Forelimb muscle (tissue), 1 donor: ENCODE data around the gene FBXO41. TPM values are rescaled to one million over a fixed set of nuclear protein-coding genes. Genes with fewer than 3 reads are reported as not detected.

Source experiments
- DNase-seq: peaks from one replicate; pipeline ENCODE4 v3.0.0-alpha.2; 2013; ENCODE audit warnings: low read depth
- polyA plus RNA-seq: library from polyadenylated mRNA; unstranded; fragments of 120-200 nt; gene quantifications from one replicate; pipeline ENCODE4 v1.2.1, GENCODE V29; 2013; ENCODE audit not compliant: insufficient read length

Gene FBXO41
- polyA plus RNA-seq: 0.18 TPM

DNA sequence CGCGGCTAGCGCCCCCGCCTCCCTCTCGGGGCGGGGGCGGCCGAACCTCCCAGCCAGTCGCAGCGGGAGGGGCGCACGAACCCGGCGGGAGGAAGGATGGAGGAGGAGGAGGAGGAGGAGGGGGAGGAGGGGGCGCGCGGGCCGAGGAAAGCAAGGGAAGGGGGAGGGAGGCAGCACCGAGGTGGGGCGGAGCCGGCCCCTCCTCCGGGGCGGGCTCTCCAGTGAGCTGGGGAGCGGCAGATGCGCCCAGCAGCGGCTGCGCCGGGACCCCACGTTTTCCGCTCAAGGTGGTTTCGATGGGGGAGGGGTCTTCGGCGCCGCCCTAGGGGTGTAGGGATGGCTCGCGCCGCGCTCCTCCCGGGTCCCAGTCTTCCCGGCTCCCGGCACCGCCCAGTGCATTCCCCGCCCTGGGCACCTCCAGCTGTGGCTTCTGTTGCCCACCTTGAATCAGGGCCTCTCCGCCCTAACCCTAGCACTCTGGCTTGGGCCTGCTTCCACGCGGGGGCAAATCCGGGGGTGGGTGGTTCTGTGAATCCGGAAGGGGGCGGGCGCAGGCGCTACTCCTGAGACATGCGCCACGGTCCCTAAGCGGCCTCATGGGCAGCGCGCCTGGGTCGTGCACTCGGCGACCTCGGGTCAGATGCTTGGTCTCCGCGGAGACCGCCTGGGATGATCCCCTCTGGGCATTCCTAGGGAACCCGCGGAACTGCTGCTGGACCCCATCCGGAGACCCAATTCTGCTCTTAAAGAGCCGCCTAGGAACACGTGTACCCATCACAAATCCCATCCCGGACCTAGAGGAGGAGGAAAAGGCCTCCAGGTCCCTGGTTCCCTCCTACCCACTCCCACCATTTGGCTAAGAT, at the start of gene FBXO41:
TSS of gene FBXO41 (minus strand) at position 183 of the 863 bp plus-strand sequence. CDS start 14,848 bp downstream, outside the sequence.
- no peak for DNase-seq

- DNase-seq: no peak
Observed at GRCh38 chr2:73334045-73334444, 49.8 kb upstream of the FBXO41 start.

- DNase-seq: no peak
Observed at GRCh38 chr2:73333564-73333963, 49.3 kb upstream of the FBXO41 start.

- DNase-seq: no peak
Observed at GRCh38 chr2:73324126-73324725, 39.9 kb upstream of the FBXO41 start.

DNA sequence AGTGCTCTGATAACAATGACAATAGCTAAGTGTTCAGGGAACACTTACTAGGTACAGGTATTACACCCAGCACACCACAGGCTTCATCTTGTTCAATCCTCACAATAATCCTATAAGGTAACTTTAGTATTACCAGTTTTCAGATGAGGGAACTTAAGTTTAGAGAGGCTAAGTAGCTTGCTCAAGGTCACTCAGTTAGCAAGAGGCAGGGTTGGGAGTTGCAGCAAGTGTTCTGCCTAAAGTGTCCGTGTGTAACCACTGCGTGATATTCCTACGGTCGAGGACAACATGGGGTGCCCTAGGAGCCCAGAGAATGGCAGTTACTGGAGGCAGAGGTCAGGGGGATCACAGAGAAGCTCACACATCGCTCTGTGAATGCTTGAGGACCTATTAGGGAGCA, 39.3 kb upstream of the FBXO41 start:
- no peak for DNase-seq

GRCh38 chr2:73314441-73314840, 30.2 kb upstream of the FBXO41 start:
- DNase-seq: no peak

GRCh38 chr2:73307720-73308119, 23.4 kb upstream of the FBXO41 start:
- no peak for DNase-seq

DNA sequence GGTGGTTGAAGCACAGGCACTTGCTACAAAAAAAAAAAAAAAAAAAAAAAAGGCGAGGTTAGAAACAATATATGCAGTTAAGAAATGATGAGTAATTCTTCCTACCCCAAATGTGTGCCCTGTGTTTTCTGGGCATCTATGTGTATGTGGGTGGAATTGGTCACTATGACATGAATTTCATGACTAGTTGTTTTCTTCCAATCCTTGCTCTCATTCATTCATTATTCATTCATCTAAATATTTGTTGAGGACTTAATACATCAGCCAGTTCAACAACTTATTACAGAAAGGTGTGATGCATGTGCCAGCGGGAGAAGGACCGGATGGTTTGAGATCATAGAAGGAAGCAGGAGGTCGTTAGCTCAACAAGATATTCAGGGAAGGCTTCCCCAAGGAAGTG, 17.4 kb upstream of the FBXO41 start:
- DNase-seq: no peak

- no peak for DNase-seq
Observed at GRCh38 chr2:73300926-73301325, 16.6 kb upstream of the FBXO41 start.

DNA sequence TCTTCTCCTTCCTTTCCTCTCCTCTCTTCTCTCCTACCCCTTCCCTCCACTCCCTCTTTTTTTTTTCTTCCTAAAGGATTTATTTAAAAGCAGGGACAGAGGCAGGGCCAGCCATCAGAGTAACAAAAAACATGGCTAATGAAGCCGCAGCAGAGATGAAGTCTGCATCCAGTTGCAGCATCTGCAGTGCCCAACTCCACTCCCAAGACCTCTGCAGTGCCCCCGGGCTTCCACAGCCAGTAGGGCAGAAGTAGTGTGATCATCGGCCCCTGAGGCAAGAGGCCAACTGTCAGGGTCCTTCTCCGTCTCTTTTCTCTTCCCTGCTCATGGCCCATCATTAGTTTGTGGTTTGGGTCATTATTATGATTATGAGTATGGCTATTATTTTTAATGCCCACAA, 13.3 kb upstream of the FBXO41 start:
- no peak for DNase-seq

DNA sequence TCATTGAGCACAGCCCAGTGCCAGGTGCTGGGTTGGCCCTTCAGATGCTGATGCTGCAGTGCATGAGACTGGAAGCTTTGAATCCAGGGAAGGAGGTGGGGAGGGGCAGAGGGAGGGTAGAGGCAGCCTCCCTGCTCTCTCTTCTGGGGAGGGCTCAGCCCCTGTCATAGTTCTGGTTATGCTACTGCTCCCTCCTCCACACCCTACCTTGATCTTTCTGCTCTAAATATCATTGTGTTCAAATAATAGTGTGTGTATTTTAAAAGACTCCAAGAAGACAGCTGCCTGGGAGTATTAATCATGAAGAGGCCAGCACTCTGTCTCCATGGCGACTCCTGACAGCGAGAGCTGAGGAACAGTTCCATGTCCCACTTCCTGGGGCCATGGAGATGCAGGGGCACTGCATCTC, 12.9 kb upstream of the FBXO41 start:
- DNase-seq: no peak

DNA sequence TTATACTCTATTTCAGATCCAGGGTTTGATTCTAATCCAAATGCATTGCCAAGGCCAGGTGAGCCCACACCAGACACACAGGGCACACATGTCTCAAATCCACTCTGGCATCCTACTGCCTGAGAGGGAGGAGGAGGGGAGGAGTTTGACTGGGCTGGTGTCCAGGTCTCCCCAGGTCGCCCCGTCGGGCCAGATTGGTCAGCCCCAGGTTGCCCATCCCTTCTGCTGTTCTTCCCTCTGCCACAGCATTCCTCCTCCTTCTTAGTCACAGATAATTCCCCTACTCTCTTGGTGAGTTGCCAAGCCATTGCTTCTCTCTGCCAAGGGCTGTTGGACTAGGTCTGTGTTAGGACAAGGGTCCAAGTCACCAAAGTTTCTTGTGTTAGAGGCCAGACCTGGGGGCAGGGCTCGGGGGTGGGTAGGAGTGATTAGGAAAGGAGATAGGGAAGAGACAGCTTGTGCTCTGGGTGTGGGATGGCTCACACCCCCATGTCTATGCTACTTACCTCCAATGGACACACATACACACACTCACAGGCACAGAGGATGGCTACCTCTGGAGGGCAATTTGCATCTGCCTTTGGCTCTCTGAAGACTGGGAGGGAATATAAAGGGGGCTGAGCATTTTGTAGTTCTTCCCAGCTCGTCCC, 11.6 kb upstream of the FBXO41 start:
- no peak for DNase-seq

DNA sequence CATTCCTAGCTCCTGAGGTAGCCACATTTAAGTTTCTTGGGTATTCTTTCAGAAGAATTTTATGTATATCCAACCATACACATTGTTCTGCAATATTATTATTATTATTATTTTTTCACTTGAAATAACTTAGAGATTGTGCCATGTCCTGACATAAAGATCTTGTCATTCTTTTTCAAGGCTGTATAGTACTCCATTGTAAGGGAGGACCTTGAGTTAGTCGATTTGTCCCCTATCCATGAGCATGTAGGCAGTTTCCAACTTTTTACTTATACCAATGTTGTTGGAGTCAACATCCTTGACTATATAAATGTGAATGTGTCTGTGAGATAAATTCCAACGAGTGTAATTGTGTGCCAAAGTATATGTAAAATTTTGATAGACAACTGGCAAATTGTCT, 10.0 kb upstream of the FBXO41 start:
- no peak for DNase-seq

DNA sequence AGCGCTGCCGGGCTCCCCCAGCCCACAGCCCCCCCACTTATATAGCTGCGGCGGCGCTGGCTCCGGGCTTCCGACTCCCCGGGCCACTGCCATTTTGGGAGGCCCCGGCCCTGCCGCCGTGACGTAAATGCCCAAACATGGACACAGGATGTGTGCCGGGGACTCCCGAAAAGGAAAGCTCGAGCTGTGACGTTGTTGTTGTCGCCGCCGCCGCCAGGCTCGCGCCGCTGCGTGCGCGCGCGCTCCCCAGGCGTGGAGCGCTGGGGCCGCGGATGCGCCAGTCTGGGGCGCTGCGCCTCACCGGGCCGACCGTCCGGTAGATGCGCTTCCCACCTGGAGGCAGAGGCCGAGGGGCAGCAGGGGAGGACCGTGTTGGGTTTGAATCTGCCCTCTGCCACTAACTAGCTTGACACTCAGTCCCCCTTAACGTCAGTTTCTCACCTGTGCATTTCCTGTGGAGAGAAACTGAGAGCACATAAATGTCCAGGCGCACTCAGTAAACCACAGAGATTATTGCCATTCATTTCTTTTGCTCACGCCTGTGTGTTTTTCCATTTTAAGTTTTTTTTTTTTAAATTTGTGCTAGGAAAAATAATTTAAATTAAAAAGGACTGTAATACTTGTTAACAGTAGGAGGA, 9.4 kb upstream of the FBXO41 start, which contains the start of gene EGR4:
TSS of gene EGR4 (minus strand) at position 15 of the 638 bp plus-strand sequence. CDS start 231 bp downstream, outside the sequence.
- no peak for DNase-seq

DNA sequence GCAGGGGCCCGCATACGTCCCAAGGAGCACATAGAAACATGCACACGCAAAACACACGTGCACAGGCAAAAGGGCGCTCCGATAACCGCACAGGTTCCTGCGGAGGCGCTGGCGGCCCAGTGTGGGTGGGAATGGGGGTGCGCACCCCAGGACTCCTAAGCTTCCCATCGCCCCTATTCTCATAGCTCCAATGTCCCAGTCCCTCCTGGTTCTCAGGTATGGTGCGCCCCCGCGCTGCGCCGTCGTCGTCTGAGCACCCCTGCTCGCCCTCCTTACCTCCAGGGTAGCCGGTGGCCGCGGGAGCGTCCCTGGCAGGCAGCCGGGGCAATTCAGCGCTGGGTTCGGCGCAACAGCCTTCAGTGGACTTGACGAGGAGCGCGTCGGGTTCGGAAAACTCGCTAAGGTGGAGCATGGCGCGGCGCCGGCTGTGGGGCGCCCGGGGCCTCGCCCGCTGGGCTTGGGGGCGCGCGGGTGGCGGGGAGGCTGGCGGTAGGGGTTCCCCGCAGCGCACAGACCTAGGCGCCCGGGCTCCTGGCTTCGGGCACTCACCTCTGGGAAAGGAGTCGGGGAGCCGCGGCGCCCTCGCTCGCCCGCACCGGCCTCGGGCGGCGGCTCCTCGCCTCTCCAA, 8.7 kb upstream of the FBXO41 start:
- no peak for DNase-seq

DNA sequence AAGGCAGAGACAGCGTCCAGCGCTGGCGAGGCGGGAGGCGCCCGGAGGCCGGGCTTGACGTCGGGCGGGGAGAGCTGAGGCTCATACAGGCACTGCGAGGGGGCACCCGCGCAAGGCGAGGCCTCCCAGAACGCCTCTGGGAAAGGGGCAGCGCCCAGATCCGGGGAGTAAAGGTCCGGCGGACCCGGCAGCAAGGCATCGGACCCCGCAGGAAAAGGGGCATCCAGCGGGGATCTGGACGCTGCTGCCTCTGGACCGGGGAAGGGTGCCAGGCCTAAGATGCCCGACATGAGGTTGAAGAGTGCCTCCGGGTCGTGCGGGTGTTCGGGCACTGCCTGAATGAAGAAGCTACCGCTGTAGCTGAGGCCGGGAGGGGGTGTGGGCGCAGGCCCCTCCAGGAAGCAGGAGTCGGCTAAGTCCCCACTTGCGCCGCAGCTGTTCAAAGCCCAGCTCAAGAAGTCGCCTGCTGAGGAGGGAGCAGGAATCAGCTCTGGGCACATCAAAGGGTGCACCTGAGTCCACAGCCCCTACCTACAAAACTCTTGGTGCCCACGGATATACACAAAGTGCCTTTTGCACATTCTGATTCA, 8.1 kb upstream of the FBXO41 start:
- DNase-seq: no peak

DNA sequence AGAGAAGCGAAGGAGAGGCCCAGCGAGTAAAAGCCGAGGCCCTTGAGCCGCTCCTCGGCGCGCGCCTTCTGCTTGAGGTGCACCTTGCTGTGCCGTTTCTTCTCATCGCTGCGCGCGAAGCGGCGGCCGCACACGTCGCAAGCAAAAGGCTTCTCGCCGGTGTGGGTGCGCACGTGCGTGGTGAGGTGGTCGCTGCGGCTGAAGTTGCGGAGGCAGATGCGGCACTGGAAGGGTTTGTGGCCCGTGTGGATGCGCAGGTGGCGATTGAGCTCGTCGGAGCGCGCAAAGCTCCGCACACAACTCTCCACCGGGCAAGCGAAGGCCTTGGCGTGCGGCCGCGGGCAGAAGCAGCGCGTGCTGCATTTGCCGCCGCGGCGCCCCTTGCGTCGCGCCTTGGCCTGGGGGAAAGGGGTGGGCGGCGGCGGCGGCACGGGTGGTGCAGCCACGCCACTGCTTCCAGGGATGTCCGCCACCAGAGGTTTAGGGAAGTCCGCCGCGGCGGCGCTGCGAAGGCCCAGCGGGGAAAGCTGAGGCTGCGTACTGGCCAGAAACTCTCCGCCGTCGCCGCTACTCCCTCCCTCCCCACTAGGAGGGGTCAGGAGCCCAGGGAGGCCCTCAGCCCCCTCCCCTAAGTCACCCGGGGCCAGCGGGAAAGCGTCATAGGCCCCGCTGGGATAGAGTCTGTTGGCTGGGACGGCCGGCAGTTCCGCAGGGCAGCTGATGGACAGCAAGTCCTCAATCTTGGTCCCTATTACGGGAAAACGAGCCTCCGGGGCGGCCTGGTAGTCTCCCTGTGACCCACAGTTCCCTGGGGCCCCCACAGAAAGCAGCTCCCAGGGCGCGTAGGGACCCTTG, 7.4 kb upstream of the FBXO41 start:
- DNase-seq: no peak

DNA sequence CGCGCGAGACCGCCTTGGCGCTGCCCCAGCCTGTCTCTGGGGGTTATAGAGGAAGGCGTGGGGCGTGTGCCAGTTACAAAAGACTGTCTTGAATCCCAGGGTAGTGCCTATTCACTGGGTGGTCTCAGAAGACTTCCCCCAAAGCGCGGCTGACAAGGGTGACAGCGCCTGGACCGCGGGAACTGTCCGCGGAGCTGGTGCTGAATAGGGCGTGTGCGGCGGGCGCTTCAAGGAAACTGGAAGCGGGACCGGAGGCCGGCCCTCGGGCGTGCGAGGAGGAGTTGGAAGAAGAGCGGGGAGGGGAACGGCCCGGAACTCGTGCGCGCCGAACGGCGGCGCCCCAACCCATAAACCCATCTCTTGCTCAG, 6.8 kb upstream of the FBXO41 start:
- DNase-seq: peak; percentile 16

GRCh38 chr2:73290049-73290839, 6.0 kb upstream of the FBXO41 start:
- no peak for DNase-seq

GRCh38 chr2:73289304-73289703, 5.0 kb upstream of the FBXO41 start:
- DNase-seq: no peak
